Activated CD4-positive, alpha-beta T cell treated with anti-CD3 and anti-CD28 coated beads for 1 hour (primary cell): Measurements from ENCODE around the gene TXN2.
"Not testable (repeated sequence)": the region's sequence is repeated elsewhere in the genome, so short reads cannot be mapped to it uniquely, and the experiment has no call there.

Experiments
- DNase-seq: peaks from one replicate; pipeline ENCODE4 v3.0.0-alpha.2; 2020

The TXN2 gene

DNA sequence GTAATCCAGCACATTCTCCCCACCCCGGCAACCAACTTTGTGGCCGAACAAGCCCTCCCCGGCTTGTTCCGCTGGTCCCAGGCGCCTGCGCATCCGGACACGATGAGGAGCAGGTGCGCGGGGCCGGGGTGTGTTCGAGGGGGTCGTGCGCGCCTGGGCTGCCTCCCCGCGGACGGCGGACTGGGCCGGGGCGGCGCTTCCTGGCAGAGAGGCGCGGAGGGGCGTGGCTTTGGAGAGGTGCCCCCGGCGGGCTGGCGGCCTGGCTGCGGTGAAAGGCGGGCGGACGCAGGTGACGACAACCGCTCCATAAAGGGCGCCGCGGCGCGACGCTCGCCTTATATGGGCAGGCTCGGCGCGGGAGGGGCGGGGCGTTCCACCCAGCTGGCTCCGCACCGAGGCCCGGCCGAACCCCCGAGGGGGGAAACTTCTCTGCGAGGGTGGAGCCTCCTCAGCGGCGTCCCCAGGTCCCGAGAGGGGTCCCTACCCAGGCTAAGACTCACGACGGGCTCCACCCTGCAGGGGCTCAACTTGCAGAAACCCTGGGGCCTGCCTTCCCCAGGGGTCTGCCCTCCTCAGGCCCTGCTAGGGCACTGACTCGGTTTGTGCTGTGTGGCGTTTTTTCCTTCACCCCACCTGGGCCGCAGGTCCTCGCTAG, 26.4 kb downstream of the TXN2 start:
- peak; percentile 94 for DNase-seq

DNA sequence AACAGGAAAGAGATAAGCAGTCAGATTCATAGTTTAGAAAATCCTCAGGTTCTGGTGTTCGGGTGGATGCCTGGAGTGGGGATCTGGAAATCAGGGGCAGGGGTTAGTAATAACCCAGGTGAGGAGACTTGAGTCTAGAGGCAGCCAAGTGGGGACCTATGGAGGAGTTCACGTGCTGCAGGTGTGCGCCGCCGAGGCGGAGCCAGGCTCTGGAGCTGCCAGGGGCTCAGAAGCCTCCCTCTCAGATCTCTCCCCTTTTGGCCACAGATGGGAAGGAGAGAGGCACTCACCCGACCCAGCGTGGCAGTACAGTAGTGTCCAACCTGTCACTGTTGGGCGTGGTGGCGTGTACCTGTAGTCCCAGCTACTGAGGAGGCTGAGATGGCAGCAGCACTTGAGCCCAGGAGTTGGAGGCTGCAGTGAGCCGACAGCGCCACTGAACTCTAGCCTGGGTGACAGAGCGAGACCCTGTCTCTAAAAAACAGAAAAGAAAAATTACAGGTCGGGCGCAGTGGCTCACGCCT, 27.5 kb downstream of the TXN2 start:
- no peak for DNase-seq

DNA sequence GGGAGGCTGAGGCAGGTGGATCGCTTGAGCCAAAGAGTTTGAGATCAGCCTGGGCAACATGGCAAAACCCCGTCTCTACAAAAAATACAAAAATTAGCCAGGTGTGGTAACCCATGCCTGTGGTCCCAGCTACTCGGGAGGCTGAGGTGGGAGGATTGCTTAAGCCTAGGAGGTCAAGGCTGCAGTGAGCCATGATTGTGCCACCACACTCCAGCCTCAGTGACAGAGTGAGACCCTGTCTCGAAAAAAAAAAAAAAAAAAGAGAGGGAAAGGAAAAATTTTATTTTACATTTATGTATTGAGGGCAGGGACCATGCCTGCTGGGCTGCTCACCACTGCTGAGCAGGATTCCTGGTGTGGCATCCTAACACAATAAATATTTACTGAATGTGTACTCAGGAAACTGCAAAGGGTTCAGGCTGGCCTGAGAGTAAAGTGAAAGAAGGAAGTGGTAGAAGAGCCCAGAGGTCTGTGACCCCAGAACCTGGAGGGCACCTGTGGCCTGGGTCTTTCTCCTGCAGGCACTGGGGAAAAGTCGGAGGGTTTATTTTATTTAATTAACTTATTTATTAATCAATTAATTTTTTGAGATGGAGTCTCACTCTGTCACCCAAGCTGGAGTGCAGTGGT, 28.3 kb downstream of the TXN2 start:
- not testable (repeated sequence) for DNase-seq

DNA sequence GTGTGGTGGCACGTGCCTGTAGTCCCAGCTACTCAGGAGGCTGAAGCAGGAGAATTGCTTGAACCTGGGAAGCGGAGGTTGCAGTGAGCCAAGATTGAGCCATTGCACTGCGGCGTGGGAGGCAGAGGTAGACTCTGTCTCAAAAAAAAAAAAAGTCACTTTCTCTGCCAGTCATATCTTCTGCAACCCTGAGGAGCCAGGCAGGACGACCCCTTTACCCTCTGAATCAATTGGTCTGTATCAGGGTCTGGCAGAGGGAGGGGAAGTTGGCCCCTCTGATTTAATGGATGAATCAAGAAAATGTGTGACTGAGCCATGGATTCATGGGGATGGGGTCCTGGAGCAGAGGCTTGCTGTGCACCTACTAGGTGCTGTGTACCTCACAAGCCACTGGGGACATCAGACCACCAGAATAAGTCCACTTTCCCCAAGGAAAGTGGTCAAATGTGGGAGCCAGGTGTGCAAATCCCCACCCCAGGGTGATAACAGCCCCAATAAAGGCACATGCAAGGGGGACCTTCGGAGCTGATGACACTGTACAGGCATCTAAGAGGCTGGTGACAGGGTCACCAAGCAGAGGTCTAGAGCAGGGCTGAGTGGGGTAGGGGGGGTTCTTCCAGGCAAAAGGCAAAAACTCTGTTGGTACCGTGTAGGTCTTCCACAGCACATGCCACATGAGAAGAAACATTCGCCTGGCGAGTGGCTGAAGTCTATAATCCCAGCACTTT, 29.0 kb downstream of the TXN2 start:
- no peak for DNase-seq

DNA sequence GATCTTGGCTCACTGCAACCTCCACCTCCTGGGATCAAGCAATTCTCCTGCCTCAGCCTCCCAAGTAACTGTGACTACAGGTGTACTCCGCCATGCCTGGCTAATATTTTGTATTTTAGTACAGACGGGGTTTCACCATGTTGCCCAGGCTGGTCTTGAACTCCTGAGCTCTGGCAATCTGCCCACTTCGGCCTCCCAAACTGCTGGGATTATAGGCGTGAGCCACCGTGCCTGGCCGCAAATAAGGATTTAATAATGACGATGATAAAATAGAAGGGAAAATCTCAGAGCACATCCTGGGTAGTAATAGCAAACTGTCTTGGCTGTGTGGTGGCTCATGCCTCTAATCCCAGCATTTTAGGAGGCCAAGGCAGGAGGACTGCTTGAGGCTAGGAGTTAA, 30.5 kb downstream of the TXN2 start:
- DNase-seq: not testable (repeated sequence)

DNA sequence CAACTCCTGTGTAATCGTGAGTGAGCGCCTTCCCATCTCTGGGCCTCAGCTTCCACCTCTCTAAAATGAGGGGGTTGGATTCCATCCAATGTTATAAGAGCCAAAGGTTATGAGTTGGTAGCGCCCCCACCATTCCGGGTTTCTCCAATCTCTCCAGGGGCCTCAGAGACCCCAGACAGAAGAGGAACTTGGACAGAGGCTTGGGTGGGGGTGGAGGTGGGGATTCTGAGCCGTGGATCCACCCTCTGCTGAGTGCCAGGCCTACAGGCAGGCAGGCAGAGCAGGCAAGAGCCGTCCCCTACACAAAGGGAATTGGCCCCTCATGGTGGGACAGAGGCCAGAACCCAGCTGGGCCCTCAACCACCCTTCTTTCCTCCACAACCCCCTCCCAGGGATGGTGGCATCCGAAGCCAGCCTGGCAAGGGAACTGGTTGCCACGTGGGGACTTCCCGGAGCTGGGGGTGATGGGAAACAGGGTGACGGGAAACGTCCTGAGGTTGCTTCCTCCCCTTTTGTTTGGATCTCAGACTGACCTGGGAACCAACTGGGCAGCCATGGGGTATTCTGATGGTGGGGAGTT, 31.8 kb downstream of the TXN2 start:
- DNase-seq: no peak

DNA sequence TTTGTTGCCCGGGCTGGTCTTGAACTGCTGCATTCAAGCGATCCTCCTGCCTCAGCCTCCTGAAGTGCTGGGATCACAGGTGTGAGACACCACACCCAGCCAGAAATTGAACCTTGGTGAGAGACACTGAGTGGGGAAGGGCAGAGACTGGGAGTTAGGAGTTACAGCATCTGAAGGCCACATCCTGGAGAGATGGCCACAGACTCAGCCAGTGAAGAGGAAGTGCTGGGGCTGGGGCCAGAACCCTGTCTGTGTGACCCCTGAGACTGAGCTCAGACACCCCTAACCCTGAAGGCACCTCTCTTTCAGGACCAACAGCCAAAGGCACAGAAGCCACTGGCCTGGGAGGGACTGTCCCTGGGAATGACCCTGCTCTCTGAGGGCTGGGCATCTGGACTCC, 33.8 kb downstream of the TXN2 start:
- DNase-seq: no peak

DNA sequence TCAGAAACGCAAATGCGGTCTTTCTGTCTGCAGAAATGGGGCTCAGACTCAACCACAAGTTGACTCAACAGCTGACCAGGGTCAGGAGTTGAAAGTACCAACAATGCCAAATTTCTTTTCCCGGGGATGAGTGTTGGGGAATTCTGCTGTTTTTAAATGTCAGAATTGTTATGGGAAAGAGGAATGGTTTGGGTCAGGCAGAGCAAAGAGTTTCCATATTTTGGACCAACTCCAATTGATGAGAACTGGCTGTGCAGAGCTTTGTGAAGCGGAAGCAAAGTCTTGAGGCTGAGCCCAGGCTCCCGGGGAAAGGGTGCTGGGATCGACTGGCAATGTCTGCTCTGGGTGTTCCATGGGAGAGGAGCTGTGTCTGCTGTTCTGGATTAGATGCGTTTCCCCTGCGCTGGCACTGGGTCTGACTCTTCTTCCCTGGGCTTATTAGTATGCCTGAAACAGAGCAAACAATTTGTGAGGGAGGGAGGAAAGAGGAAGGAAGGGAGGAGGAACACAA, 36.2 kb downstream of the TXN2 start:
- DNase-seq: no peak

DNA sequence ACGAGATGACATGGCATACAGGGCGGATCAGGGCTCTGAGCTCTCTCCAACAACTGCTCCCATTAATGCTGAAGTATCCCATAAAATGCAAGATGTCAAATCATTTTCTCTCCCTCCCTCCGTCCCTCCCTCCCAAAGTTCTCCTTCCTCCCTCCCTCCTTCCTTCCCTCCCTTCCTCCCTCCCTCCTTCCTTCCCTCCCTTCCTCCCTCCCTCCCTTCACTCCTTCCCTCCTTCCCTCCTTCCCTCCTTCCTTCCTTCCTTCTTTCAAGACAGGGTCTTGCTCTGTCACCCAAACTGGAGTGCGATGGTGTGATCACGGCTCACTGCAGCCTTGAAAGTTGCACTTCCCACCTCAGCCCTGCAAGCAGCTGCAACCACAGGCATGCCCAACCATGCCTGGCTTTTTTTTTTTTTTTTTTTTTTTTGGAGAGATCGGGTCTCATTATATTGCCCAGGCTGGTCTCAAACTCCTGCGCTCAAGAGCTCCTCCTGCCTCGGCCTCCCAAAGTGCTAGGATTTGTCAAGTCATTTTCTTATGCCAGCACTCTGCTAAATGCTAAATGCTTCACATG, 38.2 kb downstream of the TXN2 start:
- DNase-seq: no peak

DNA sequence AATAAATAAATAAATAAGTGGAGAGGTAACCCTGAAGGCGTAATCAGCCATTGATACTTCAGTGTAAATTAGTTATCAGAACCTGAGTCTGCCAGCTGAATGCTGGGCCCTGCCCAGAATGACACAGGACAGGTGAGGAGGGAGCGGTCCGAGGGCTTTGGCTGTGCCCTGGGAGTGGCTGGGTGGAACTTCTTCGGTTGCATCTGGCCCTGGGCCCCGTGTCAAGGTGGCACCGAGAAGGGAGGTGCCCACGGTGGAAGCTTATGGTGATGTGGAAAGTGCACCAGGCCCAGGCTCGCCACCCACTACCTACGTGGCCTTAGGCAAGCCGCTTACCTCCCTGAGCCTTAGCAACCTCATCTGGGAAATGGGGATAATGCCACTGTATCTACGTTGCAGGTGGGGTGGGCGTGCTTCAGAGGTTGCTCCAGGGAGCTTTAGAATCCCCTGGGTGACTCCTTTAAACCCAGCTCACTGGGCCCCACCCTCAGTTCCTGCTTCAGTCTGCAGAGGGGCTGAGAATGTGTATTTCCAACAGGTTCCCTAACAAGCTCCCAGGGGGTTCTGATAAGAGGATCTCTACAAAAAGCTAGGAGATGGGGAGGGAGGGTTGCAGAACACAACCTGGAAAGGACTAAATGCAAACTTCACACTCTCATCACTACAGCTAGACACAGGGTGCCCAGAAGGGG, 38.8 kb downstream of the TXN2 start:
- DNase-seq: no peak

DNA sequence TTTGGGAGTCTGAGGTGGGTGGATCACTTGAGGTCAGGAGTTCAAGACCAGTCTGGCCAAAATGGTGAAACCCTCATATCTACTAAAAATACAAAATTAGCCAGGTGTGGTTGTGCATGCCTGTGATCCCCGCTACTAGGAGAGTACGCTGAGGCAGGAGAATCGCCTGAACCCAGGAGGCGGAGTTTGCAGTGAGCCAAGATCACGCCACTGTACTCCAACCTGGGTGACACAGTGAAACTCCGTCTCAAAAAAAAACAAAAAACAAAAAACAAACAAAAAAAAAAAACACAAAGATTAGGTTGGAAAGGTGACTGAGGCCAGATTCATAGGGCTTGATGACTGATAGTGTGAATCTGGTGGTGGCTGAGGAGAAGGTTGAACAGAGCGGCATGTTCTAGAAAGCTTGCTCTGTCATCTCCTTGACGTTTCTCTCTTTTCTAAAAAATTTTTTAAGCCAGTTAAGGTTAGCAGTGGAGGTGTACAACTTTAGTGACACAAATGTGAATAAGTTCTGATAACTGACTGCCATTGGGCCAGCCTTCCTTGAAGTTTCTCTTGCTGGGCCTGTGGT, 40.9 kb downstream of the TXN2 start:
- no peak for DNase-seq

DNA sequence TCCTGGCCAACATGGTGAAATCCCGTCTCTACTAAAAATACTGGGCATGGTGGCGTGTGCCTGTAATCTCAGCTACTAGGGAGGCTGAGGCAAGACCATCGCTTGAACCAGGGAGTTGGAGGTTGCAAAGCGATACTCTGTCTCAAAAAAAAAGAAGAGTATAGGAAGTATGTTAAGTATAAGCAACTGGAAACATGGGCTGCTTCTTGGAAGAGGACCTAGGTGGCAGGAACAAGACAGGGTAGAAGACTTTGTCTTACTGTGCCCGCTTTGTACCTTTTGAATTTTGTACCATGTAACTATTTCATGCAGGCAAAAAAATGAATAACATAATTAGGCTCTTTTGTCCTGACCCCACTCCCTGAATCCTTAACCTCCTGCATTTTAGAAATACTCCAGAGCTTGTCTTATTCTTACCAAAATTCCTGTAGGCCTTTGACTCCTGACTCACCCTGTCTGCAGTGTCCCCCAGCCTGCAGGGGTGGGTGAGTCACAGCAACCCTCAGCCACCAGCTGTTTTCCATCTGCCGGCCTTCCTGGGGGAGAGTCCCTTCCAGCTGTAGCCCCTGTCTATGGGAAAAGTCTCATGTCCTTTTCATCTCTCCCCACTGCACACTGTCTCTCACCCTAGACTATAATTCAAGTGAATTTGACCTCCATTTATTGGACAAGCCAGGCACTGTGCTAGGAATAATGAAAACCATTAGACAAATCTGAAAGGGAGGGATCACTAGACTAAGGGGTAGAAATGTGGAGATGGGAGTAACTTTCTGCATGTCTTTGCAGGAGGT, 41.8 kb downstream of the TXN2 start:
- DNase-seq: no peak

DNA sequence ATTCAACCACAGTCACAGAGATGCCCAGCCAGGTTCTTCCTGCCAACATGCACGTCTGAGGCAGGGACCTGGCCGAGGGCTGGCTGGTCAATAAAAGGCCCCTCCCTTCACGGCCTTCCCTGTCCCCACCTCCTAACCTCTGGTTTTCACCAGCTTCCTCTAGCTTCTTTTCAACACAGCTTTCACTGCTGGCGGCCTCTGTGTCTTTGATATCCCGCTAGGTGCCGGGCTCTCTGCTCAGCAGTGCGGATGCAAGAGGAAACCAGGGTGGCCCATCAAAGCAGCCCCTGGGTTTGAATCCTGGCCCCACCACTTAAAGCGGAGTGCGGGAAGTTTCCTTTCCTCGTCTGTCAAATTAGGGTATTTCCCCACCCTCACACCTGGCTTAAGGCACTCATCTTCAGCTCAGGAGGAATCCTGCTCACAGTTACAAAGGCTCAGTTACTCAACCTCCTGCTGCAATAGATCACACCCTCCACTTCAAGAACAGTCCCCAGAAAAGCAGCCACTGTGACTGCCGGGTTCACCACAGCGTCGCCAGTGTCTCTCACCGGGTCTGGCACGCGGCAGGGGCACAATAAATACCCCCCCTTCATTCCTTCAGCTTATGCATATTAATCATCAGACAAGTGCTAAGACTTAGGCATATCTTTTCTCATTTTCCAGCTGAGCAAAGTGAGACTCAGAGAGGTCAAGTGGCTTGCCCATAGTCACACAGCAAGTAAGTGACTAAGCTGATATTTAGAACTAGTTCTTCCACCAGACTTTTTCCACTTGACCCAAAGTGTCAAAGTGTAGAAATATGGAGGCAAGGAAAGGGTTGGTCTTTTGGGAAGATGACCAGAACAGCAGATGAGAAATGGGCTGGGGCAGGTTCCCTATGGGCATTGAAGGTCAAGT, 45.7 kb downstream of the TXN2 start:
- peak; percentile 44 for DNase-seq

DNA sequence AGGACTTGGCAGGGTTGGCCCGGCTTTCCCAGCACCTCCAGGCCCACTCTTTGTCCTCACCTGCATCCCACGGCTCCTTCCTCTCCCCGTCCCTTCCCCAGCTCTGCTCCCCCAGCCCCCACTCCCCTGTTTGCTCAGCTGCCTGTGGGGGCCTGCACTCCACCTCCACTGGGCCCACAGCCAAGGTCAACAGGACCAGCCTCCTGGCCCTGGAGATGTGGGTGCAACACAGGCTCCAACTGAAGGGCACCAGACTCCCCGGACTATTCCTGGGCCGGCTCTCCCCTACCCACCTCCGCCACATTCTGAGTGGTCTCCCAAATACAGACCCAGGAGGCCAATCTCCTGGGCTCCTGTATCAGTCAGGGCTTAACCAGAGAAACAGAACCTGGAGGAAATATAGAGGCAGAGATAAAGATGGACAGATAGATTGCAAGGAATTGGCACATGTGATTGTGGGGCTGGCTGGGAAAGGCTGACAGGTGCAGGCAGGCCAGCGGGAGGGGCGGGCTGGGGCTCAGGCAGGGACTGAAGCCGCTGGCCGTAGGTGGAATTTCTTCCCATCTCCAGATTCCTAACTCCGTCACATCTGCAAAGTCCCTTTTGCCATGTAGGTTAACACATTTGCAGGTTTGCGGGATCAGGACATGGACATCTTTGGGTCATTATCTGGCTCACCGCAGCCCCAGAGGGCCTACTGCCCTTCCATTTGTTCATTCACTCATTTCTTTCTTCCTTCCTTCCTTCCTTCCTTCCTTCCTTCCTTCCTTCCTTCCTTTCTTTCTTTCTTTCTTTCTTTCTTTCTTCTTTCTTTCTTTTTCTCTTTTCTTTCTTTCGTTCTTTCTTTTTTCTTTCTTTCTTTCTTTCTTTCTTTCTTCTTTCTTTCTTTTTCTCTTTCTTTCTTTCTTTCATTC, 47.9 kb downstream of the TXN2 start:
- no peak for DNase-seq

DNA sequence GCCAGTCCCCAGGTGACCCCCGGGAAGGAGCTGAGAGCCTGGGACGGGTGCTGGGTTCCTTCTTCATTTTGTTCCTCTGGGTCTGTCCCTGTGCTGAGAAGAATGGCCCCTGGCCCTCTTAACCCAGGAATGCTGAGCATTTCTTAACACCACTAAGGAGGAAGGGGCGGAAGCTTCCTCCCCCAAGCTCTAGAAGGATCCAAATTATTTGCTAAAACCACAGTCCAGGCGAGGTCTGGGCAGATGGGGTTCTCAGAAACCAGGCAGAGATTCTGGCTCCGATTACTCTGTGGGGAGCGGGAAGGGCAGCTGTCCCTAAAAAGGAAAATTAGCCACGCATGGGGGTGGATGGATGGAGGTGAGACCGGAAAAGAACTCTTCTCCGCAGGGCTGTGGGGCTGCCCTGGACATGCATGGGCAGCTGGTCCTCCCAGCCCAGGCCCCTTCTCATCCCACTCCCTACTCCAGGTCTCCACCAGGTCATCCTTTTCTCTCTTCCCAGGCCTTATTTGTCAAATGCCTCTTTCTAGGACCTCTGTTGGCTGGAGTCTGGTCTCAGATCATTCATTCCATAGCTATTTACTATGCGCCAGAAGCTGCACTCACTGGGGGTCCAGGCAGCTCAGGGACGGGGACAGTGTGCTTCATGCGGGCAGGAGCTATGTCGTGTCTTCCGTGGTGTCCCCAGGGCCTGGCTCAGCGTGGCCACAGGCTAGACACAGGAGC, 48.7 kb downstream of the TXN2 start:
- no peak for DNase-seq

DNA sequence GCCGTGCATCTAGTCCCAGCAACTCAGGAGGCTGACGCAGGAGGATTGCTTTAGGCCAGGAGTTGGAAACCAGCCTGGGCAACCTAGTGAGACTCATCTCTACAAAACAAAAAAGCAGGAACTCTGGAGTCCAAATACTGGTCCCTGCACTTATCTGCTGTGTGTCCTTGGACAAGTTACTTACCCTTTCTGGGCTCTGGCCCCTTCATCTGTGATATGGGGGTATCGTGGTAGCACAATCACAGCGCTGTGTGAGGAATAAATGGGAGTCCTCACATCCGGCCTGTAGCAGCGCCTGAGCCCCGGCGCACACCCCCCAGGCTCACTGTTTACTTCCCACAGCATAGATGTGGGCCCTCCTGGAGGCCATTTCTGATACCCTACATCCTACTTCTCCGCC, 49.5 kb downstream of the TXN2 start:
- no peak for DNase-seq

DNA sequence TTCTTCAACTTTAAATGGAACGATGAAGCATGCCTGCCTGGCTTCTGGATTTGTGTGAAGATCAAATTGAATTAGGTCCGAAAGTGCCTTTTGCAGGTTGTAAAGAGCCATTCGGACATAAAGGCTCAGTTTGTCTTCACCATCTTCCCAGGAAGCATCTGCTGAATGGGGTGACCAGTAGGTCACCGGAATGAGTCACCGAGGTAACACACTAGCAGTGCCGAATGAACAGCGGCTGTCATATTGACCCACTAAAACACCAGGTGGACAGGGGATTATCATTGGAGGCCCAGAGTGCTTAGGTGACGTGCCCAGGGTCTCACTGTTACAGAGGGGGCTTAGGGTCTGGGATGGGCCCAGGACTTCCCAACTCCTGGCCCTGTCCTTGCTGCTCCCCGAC, 50.6 kb downstream of the TXN2 start:
- no peak for DNase-seq

DNA sequence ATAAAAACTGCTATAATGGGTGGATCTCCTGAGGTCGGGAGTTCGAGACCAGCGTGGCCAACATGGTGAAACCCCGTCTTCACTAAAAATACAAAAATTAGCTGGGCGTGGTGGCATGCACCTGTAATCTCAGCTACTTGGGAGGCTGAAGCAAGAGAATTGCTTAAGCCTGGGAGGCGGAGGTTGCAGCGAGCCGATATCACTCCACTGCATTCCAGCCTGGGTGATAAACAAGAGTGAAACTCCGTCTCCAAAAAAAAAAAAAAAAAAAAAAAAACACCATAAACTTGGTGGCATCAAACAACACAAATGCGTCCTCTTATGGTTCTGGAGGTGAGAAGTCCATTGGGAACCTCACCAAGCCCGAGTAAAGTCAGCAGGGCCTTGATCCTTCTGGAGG, 53.5 kb downstream of the TXN2 start:
- DNase-seq: not testable (repeated sequence)
